ENCODE results near the gene NT5M. TPM values are rescaled to one million over a fixed set of nuclear protein-coding genes. Genes with fewer than 3 reads are reported as not detected.
"Not testable (repeated sequence)": the region's sequence is repeated elsewhere in the genome, so short reads cannot be mapped to it uniquely, and the experiment has no call there.

The NT5M gene
- total RNA-seq, 1 donor from 2014 or later: 3.2 TPM

DNA sequence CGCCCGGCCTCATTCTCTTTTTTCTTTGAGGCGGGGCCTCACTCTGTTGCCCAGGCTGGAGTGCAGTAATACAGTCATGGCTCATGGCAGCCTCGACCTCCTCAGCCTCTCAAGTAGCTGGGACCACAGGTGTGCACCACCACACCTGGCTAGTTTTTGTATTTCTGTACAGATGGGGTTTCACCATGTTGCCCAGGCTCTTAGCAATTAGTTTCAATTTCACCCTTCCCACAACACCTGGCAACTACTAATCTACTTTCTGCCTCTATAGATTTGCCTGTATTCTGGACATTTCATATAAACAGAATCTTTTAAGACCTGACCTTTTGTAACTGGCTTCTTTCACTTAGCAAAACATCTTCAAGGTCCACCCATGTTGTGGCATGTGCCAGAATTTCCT, 8.0 kb upstream of the NT5M start:
- H3K4me3 ChIP-seq: no peak overlapping the region
- no peaks in the 10 kb centered on the region for H3K4me1 ChIP-seq
- no peak for TF ChIP-seq POLR2AphosphoS5 (IDR thresholded peaks at IDR 0.05; ENCODE audit: insufficient read depth in 1 of 2, low read depth in 1 of 2)
- TF ChIP-seq, protein P1, sequence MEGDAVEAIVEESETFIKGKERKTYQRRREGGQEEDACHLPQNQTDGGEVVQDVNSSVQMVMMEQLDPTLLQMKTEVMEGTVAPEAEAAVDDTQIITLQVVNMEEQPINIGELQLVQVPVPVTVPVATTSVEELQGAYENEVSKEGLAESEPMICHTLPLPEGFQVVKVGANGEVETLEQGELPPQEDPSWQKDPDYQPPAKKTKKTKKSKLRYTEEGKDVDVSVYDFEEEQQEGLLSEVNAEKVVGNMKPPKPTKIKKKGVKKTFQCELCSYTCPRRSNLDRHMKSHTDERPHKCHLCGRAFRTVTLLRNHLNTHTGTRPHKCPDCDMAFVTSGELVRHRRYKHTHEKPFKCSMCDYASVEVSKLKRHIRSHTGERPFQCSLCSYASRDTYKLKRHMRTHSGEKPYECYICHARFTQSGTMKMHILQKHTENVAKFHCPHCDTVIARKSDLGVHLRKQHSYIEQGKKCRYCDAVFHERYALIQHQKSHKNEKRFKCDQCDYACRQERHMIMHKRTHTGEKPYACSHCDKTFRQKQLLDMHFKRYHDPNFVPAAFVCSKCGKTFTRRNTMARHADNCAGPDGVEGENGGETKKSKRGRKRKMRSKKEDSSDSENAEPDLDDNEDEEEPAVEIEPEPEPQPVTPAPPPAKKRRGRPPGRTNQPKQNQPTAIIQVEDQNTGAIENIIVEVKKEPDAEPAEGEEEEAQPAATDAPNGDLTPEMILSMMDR (IDR thresholded peaks at IDR 0.05): no peak
- no peak for TF ChIP-seq POLR2A (IDR thresholded peaks at IDR 0.05)
- H3K27me3 ChIP-seq: no peaks in the 10 kb centered on the region
- no peaks in the 10 kb centered on the region for H3K9me3 ChIP-seq
- H3K36me3 ChIP-seq: no peaks in the 10 kb centered on the region
- H3K27ac ChIP-seq: no peak overlapping the region
- intact Hi-C loops (cut with DNase I): no loop called here
- no peak for DNase-seq (ENCODE audit: extremely low spot score in 2 of 2)

DNA sequence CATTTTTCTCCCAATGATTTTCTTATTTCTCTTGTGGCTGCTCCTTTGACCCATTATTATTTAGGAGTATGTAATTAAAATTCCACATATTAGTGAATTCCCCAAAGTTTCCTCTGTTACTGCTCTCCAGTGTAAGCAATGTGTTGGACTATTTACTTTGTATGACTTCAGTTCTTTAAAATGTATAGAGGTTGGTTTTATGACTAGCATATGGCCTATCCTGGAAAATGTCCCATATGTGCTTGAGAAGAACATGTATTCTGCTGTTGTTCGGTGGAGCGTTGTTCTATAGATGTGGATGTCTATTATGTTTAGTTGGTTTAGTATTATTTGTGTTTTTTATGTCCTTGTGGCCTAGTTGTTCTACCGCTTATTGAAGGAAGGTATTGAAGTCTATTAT, 6.0 kb upstream of the NT5M start:
- no peak for DNase-seq (ENCODE audit: extremely low spot score in 2 of 2)
- no peak overlapping the region for H3K27ac ChIP-seq
- intact Hi-C loops (cut with DNase I): no loop called here
- TF ChIP-seq POLR2AphosphoS5 (IDR thresholded peaks at IDR 0.05; ENCODE audit: insufficient read depth in 1 of 2, low read depth in 1 of 2): no peak
- no peak for TF ChIP-seq POLR2A (IDR thresholded peaks at IDR 0.05)
- TF ChIP-seq, protein P1 (IDR thresholded peaks at IDR 0.05): no peak
- H3K36me3 ChIP-seq: no peaks in the 10 kb centered on the region
- H3K27me3 ChIP-seq: no peaks in the 10 kb centered on the region
- no peaks in the 10 kb centered on the region for H3K9me3 ChIP-seq
- no peak overlapping the region for H3K4me3 ChIP-seq
- H3K4me1 ChIP-seq: peaks cover 4% of the 10 kb centered on the region

DNA sequence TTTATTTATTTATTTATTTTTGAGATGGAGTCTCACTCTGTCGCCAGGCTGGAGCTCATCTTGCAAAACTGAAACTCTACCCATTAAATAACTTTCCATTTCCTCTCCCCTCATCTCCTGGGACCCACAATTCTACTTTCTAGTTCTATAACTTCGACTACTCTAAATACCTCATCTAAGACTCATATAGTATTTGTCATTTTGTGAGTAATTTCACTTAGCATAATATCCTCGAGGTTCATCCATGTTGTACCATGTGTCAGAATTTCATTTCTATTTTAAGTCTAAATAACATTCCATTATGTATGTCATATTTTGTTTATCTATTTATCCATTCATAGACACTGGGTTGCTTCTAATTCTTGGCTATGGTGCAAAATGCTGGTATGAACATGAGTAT, 5.1 kb upstream of the NT5M start:
- TF ChIP-seq, protein P1 (IDR thresholded peaks at IDR 0.05): no peak
- no peak for TF ChIP-seq POLR2A (IDR thresholded peaks at IDR 0.05)
- no peak for TF ChIP-seq POLR2AphosphoS5 (IDR thresholded peaks at IDR 0.05; ENCODE audit: insufficient read depth in 1 of 2, low read depth in 1 of 2)
- H3K4me1 ChIP-seq: peaks cover 4% of the 10 kb centered on the region
- no peaks in the 10 kb centered on the region for H3K9me3 ChIP-seq
- no peaks in the 10 kb centered on the region for H3K27me3 ChIP-seq
- intact Hi-C loops (cut with DNase I): no loop called here
- H3K27ac ChIP-seq: no peak overlapping the region
- no peaks in the 10 kb centered on the region for H3K36me3 ChIP-seq
- DNase-seq (ENCODE audit: extremely low spot score in 2 of 2): no peak
- H3K4me3 ChIP-seq: no peak overlapping the region

DNA sequence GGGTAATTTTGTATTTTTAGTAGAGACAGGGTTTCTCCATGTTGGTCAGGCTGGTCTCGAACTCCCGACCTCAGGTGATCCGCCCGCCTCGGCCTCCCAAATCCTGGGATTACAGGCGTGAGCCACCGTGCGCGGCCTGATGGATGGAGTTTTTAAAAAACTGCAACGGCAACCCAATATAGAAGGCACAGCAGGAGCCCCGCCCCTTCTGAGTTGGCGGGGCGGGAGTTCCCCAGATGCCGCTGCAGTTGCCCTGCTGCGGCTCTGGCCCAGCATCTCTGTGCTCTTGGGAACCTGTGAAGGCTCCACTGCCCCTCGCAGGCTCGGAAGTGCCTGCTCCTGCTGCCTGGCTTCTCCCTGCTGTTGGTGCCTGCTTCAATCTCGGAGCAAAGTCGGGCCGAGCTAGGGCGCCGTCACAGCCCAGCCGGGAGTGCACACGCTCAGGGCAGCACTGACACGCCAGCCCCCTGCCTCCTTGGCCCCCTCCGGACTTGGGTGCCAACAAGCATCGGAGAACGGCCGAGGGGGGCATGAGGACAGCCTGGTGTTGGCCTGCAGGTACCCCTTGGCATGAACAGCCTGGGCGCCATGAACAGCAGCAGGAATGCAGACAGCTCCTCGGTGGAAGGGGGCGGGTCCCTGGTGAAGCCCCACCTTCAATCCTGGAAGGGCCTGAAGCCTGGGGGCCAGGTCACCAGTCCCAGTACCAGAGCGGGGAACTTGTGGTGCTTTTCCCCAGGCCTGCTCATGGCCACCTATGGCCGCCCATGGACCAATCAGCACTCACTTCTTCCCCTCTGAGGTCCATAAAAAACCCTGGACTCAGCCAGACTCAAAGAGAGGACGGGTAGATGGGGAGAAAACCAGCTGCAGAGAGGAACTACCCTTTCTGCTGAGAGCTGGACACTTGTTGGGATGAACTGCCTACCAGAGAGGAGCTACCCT, 2.3 kb upstream of the NT5M start:
- Histone ChIP-seq H3K9me3 (no peaks in the 10 kb centered on the region), H3K27me3 (no peaks in the 10 kb centered on the region), H3K4me1 (peaks cover 15% of the 10 kb centered on the region), H3K36me3 (no peaks in the 10 kb centered on the region), H3K27ac (peak overlapping the region; percentile 22), H3K4me3 (peak overlapping the region; percentile 36 to 37)
- TF ChIP-seq, protein P1 (IDR thresholded peaks at IDR 0.05): no peak
- peak in 1 of 2 donors; percentile 56 for TF ChIP-seq POLR2AphosphoS5 (IDR thresholded peaks at IDR 0.05; ENCODE audit: insufficient read depth in 1 of 2, low read depth in 1 of 2)
- DNase-seq (ENCODE audit: extremely low spot score in 2 of 2): no peak
- intact Hi-C loops (cut with DNase I): loop anchor here (10.0 kb wide), 1 partner anchor 574 kb away; no protein-coding TSS in a partner anchor

DNA sequence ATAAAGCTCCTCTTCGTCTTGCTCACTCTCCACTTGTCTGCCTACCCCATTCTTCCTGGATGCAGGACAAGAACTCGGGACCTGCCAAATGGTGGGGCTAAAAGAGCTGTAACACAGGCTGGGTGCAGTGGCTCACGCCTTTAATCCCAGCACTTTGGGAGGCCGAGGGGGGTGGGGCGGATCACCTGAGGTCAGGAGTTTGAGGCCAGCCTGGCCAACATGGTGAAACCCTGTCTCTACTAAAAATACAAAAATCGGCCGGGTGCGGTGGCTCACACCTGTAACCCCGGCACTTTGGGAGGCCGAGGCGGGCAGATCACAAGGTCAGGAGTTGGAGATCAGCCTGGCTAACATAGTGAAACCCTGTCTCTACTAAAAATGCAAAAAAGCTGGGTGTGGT, 1.5 kb upstream of the NT5M start:
- DNase-seq (ENCODE audit: extremely low spot score in 2 of 2); H3K36me3 ChIP-seq; H3K4me3 ChIP-seq; H3K9me3 ChIP-seq; H3K27ac ChIP-seq; H3K27me3 ChIP-seq: not testable (repeated sequence)
- intact Hi-C loops (cut with DNase I): loop anchor here (10.0 kb wide), 1 partner anchor 573 kb away; no protein-coding TSS in a partner anchor
- H3K4me1 ChIP-seq: peaks cover 15% of the 10 kb centered on the region
